Esophagus squamous epithelium (tissue), 5 donors: ENCODE data around the gene LRBA. TPM values are rescaled to one million over a fixed set of nuclear protein-coding genes. Genes with fewer than 3 reads are reported as not detected.

Experiments used
- DNase-seq: peaks from one replicate; lab custom pipeline; 2025; lab: John Stamatoyannopoulos, UW
- H3K27ac ChIP-seq, 4 donors: fragments of 200-600 bp; sonication (generic); one replicate each; pipeline ENCODE4 v1.5.1; 2016 to 2019; ENCODE audit warnings: mild to moderate bottlenecking in 1 of 4
- H3K27me3 ChIP-seq, 4 donors: fragments of 200-600 bp; sonication (generic); 1 replicate in 3 of 4; 2 replicates in 1 of 4; pipeline versions ENCODE4 v1.5.1 to v1.6.0; 2017 to 2021; ENCODE audit warnings: antibody characterized with exemption in 1 of 4
- H3K36me3 ChIP-seq, 3 donors: fragments of 200-600 bp; sonication (generic); one replicate each; pipeline ENCODE4 v1.5.1; 2016 to 2019
- H3K4me1 ChIP-seq, 3 donors: fragments of 200-600 bp; sonication (generic); one replicate each; pipeline ENCODE4 v1.5.1; 2017 to 2019
- H3K4me3 ChIP-seq, 4 donors: fragments of 200-600 bp; sonication (generic); 1 replicate in 3 of 4; 2 replicates in 1 of 4; pipeline ENCODE4 v1.5.1; 2016 to 2019; ENCODE audit warnings: mild to moderate bottlenecking in 2 of 4, moderate library complexity in 1 of 4
- H3K9me3 ChIP-seq, 3 donors: fragments of 200-600 bp; sonication (generic); one replicate each; pipeline ENCODE4 v1.5.1; 2016 to 2019
- CTCF ChIP-seq, 6 experiments: fragments of 450-650 bp in 4 of 6; fragments of 200-600 bp in 2 of 6; sonication (generic) in 2 of 6; IDR thresholded peaks; one replicate each; pipeline ENCODE4 v1.5.1; 2016 to 2019; ENCODE audit warnings: antibody characterized with exemption in 6 of 6, mild to moderate bottlenecking in 4 of 6, moderate library complexity in 4 of 6
- POLR2A ChIP-seq, 4 donors: fragments of 450-650 bp; IDR thresholded peaks; one replicate each; pipeline ENCODE4 v1.6.1; 2017; ENCODE audit warnings: antibody characterized with exemption in 4 of 4, mild to moderate bottlenecking in 4 of 4, moderate library complexity in 3 of 4
- WGBS, 2 donors: methylation state at CpG; one replicate each; pipeline ENCODE4 v1.1.5; 2018; 5-methylcytosine and 5-hydroxymethylcytosine counted together
- intact Hi-C: fragments of 100-400 bp; cut with DNase I; formaldehyde crosslinking; loops from one replicate; pipeline ENCODE4 v1.15.0; 2022
- total RNA-seq, 4 donors: library from RNA; depleted of rRNA; stranded (reverse); fragments of >200 nt; gene quantifications; one replicate each; pipeline ENCODE4 v1.1.0, GENCODE V29; 2016
- donor health status: DM: yes; HTN: yes; CAD: no.

The LRBA gene
- total RNA-seq, 4 donors from 2014 or later = 54.7 to 91.8 (median 66.2) TPM

GRCh38 chr4:151048913-151049312 lies 33.8 kb upstream of the LRBA start:
- Histone ChIP-seq H3K27me3 (no peaks in the 10 kb centered on the region), H3K27ac (no peak overlapping the region), H3K36me3 (no peaks in the 10 kb centered on the region), H3K9me3 (no peaks in the 10 kb centered on the region), H3K4me1 (no peaks in the 10 kb centered on the region), H3K4me3 (no peak overlapping the region)
- 82 to 93% methylated on average over 6 to 7 of the region's 11 CpGs for WGBS, 2 donors
- intact Hi-C loops = no loop called here
- DNase-seq = no peak
- TF ChIP-seq POLR2A (IDR thresholded peaks at IDR 0.05) (no peak), CTCF (IDR thresholded peaks at IDR 0.05) (no peak)

GRCh38 chr4:151046609-151047008 lies 31.5 kb upstream of the LRBA start:
- no peak for DNase-seq
- intact Hi-C loops = no loop called here
- Histone ChIP-seq H3K27me3 (no peaks in the 10 kb centered on the region), H3K27ac (no peak overlapping the region), H3K4me3 (no peak overlapping the region), H3K4me1 (no peaks in the 10 kb centered on the region), H3K36me3 (no peaks in the 10 kb centered on the region), H3K9me3 (no peaks in the 10 kb centered on the region)
- WGBS, 2 donors = 60 to 62% methylated on average over 4 of the region's 4 CpGs
- no peak for TF ChIP-seq CTCF (IDR thresholded peaks at IDR 0.05)
- TF ChIP-seq POLR2A (IDR thresholded peaks at IDR 0.05) = no peak

- no peak for DNase-seq
- intact Hi-C loops = no loop called here
- Histone ChIP-seq H3K4me3 (no peak overlapping the region), H3K27ac (no peak overlapping the region), H3K9me3 (no peaks in the 10 kb centered on the region), H3K36me3 (no peaks in the 10 kb centered on the region), H3K27me3 (no peaks in the 10 kb centered on the region), H3K4me1 (no peaks in the 10 kb centered on the region)
- WGBS, 2 donors = 20 to 27% methylated on average over 3 of the region's 3 CpGs
- TF ChIP-seq CTCF (IDR thresholded peaks at IDR 0.05) = no peak
- TF ChIP-seq POLR2A (IDR thresholded peaks at IDR 0.05) = no peak
Measured at GRCh38 chr4:151045907-151046306, 30.8 kb upstream of the LRBA start.

GRCh38 chr4:151043803-151044515 lies 28.9 kb upstream of the LRBA start:
- WGBS, 2 donors = 73 to 80% methylated on average over 1 of the region's 1 CpG
- Histone ChIP-seq H3K27me3 (no peaks in the 10 kb centered on the region), H3K4me1 (no peaks in the 10 kb centered on the region), H3K9me3 (no peaks in the 10 kb centered on the region), H3K36me3 (no peaks in the 10 kb centered on the region), H3K27ac (no peak overlapping the region), H3K4me3 (no peak overlapping the region)
- TF ChIP-seq POLR2A (IDR thresholded peaks at IDR 0.05) (no peak), CTCF (IDR thresholded peaks at IDR 0.05) (no peak)
- intact Hi-C loops = no loop called here
- no peak for DNase-seq

- no peaks in the 10 kb centered on the region for H3K9me3 ChIP-seq
- H3K4me3 ChIP-seq = no peak overlapping the region
- no peak overlapping the region for H3K27ac ChIP-seq
- intact Hi-C loops = no loop called here
- no peaks in the 10 kb centered on the region for H3K27me3 ChIP-seq
- no peaks in the 10 kb centered on the region for H3K36me3 ChIP-seq
- WGBS, 2 donors = 86 to 92% methylated on average over 2 of the region's 2 CpGs
- TF ChIP-seq CTCF (IDR thresholded peaks at IDR 0.05) = no peak
- TF ChIP-seq POLR2A (IDR thresholded peaks at IDR 0.05) = no peak
- DNase-seq = no peak
- peaks cover 0 to 6% (median 0%) of the 10 kb centered on the region in 3 donors for H3K4me1 ChIP-seq
Measured at GRCh38 chr4:151039733-151040132, 24.6 kb upstream of the LRBA start.
